GM12878 (cell line): Measurements from ENCODE around the gene BRAF. TPM values are rescaled to one million over a fixed set of nuclear protein-coding genes. Genes with fewer than 3 reads are reported as not detected.

ENCODE experiments used
- ATF7 ChIP-seq: fragments of 450-650 bp; IDR thresholded peaks from 2 replicates; pipeline ENCODE4 v1.6.1; 2016; ENCODE audit warnings: low read depth, mild to moderate bottlenecking
- BMI1 ChIP-seq: fragments of 450-650 bp; IDR thresholded peaks from 2 replicates; pipeline ENCODE4 v1.6.1; 2016; ENCODE audit warnings: mild to moderate bottlenecking, moderate library complexity, borderline replicate concordance
- CBFB ChIP-seq: IDR thresholded peaks from 2 replicates; pipeline ENCODE4 v1.6.1; 2016; ENCODE audit warnings: antibody characterized with exemption, low read depth
- CREM ChIP-seq: IDR thresholded peaks from 2 replicates; pipeline ENCODE4 v1.6.1; 2014; ENCODE audit warnings: antibody characterized with exemption, low read depth
- GATAD2B ChIP-seq: fragments of 450-650 bp; conservative IDR thresholded peaks from 2 replicates; pipeline ENCODE4 v1.6.1; 2017; ENCODE audit warnings: low read depth, mild to moderate bottlenecking, moderate library complexity
- HCFC1 ChIP-seq: fragments of 150-350 bp; IDR thresholded peaks from 2 replicates; pipeline ENCODE4 v1.6.1; 2014; ENCODE audit warnings: low read length
- HDGF ChIP-seq: fragments of 450-650 bp; IDR thresholded peaks from 2 replicates; pipeline ENCODE4 v1.6.1; 2016; ENCODE audit warnings: antibody characterized with exemption
- HSF1 ChIP-seq: fragments of 150-350 bp; IDR thresholded peaks from 2 replicates; pipeline ENCODE4 v1.6.1; 2014; ENCODE audit warnings: mild to moderate bottlenecking, low read depth, low read length
- IRF4 ChIP-seq: IDR thresholded peaks from 2 replicates; pipeline ENCODE4 v1.6.1; 2011; ENCODE audit warnings: low read depth, low read length
- JUNB ChIP-seq: IDR thresholded peaks from 2 replicates; pipeline ENCODE4 v1.6.1; 2016; ENCODE audit warnings: antibody characterized with exemption, mild to moderate bottlenecking
- KLF5 ChIP-seq: fragments of 450-650 bp; IDR thresholded peaks from 2 replicates; pipeline ENCODE4 v1.6.1; 2014; ENCODE audit warnings: mild to moderate bottlenecking; ENCODE audit not compliant: partially characterized antibody
- MEF2B ChIP-seq: fragments of 450-650 bp; IDR thresholded peaks from 2 replicates; pipeline ENCODE4 v1.6.1; 2018; ENCODE audit warnings: mild to moderate bottlenecking, moderate library complexity; ENCODE audit not compliant: partially characterized antibody, poor library complexity, severe bottlenecking
- NFXL1 ChIP-seq: fragments of 450-650 bp; IDR thresholded peaks from 2 replicates; pipeline ENCODE4 v1.6.1; 2017; ENCODE audit warnings: antibody characterized with exemption, mild to moderate bottlenecking, borderline replicate concordance
- PAX8 ChIP-seq: fragments of 450-650 bp; IDR thresholded peaks from 2 replicates; pipeline ENCODE4 v1.6.1; 2017; ENCODE audit warnings: mild to moderate bottlenecking, moderate library complexity
- PML ChIP-seq: IDR thresholded peaks from 2 replicates; pipeline ENCODE4 v1.6.1; 2012; ENCODE audit warnings: low read length, inconsistent platforms
- RAD21 ChIP-seq: IDR thresholded peaks from 2 replicates; pipeline ENCODE4 v1.6.1; 2011; ENCODE audit warnings: mild to moderate bottlenecking, low read depth, low read length, moderate library complexity; ENCODE audit not compliant: insufficient read depth
- RAD51 ChIP-seq: fragments of 450-650 bp; IDR thresholded peaks from 2 replicates; pipeline ENCODE4 v1.6.1; 2016; ENCODE audit warnings: moderate library complexity, mild to moderate bottlenecking, inconsistent platforms
- RUNX3 ChIP-seq: IDR thresholded peaks from 2 replicates; pipeline ENCODE4 v1.6.1; 2012; ENCODE audit warnings: low read length, inconsistent platforms
- SIN3A ChIP-seq: IDR thresholded peaks from 2 replicates; pipeline ENCODE4 v1.6.1; 2012; ENCODE audit warnings: low read depth, low read length, improper control_type of control experiment
- SMARCA5 ChIP-seq: fragments of 450-650 bp; IDR thresholded peaks from 2 replicates; pipeline ENCODE4 v1.6.1; 2017; ENCODE audit warnings: mild to moderate bottlenecking
- SREBF2 ChIP-seq: IDR thresholded peaks from 2 replicates; pipeline ENCODE4 v1.6.1; 2012; ENCODE audit warnings: mild to moderate bottlenecking, low read length
- ZBTB4 ChIP-seq: fragments of 450-650 bp; formaldehyde crosslinking; IDR thresholded peaks from 2 replicates; pipeline ENCODE4 v1.4.0; 2022; ENCODE audit warnings: mild to moderate bottlenecking, moderate library complexity
- ZNF207 ChIP-seq: fragments of 450-650 bp; IDR thresholded peaks from 2 replicates; pipeline ENCODE4 v1.6.1; 2014; ENCODE audit warnings: antibody characterized with exemption, mild to moderate bottlenecking, borderline replicate concordance
- ZNF24 ChIP-seq: fragments of 450-650 bp; IDR thresholded peaks from 2 replicates; pipeline ENCODE4 v1.6.1; 2017; ENCODE audit warnings: antibody characterized with exemption, mild to moderate bottlenecking
- polyA plus RNA-seq, 11 experiments: library from polyadenylated mRNA; depleted of rRNA in 4 of 11; unstranded in 6 of 11; stranded (reverse) in 5 of 11; fragments of >200 nt; fragmentation: Nextera tagmentation in 4 of 11; fragmentation: Illumina TruSeq in 1 of 11; extraction: Ambion mirVana in 4 of 11; extraction: Trizol in 1 of 11; gene quantifications; 1 replicate in 1 of 11; 2 replicates in 10 of 11; pipeline versions ENCODE4 v1.2.1 to v1.2.3, GENCODE V29; 2011 to 2016; ENCODE audit warnings: inconsistent platforms in 2 of 11, missing spikeins in 2 of 11, low read depth in 1 of 11
- total RNA-seq, 4 experiments: library from RNA; depleted of rRNA in 3 of 4; stranded (reverse); fragments of >200 nt in 3 of 4; fragmentation: Illumina TruSeq in 1 of 4; extraction: Trizol in 1 of 4; gene quantifications; 2 replicates each; pipeline versions ENCODE4 v1.2.1 to v1.2.3, GENCODE V29; 2013 to 2021
- TF ChIP-seq, protein P1 (sequence below): fragments of 450-650 bp; IDR thresholded peaks from 2 replicates; pipeline ENCODE4 v1.6.1; 2016; ENCODE audit warnings: mild to moderate bottlenecking
- TF ChIP-seq, protein P2 (sequence below): fragments of 450-650 bp; IDR thresholded peaks from 2 replicates; pipeline ENCODE4 v1.6.1; 2017; ENCODE audit warnings: low read depth, mild to moderate bottlenecking, moderate library complexity

Gene BRAF
- total and polyA plus RNA-seq, 10 of the 15 experiments (the other 5 are each of a cell fraction or from before 2014, with no cell fraction given): 2.6 to 31.0 (median 10.6) TPM

GRCh38 chr7:140924821-140925421, at the start of gene BRAF (continued):
- peak; percentile 67; the same call in 1 of the 2 replicates for TF ChIP-seq PAX8
- TF ChIP-seq HSF1: no peak
- TF ChIP-seq SIN3A: no peak
- peak; percentile 99 for TF ChIP-seq CREM
- no peak for TF ChIP-seq BMI1
- peak; percentile 47; the same call in 1 of the 2 replicates for TF ChIP-seq HDGF
- TF ChIP-seq GATAD2B: 0 out of 2 replicates have a peak, but pooled peaks have one; percentile 7
- TF ChIP-seq ZNF24: no peak
- TF ChIP-seq, protein P1, sequence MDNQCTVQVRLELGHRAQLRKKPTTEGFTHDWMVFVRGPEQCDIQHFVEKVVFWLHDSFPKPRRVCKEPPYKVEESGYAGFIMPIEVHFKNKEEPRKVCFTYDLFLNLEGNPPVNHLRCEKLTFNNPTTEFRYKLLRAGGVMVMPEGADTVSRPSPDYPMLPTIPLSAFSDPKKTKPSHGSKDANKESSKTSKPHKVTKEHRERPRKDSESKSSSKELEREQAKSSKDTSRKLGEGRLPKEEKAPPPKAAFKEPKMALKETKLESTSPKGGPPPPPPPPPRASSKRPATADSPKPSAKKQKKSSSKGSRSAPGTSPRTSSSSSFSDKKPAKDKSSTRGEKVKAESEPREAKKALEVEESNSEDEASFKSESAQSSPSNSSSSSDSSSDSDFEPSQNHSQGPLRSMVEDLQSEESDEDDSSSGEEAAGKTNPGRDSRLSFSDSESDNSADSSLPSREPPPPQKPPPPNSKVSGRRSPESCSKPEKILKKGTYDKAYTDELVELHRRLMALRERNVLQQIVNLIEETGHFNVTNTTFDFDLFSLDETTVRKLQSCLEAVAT: peak; percentile 57; the same call in 1 of the 2 replicates
- peak; percentile 98 for TF ChIP-seq ATF7
- 0 out of 2 replicates have a peak, but pooled peaks have one; percentile 43 for TF ChIP-seq PML
- TF ChIP-seq HCFC1: no peak
- TF ChIP-seq IRF4: no peak; the same call in 1 of the 2 replicates
- no peak for TF ChIP-seq NFXL1
- TF ChIP-seq, protein P2, sequence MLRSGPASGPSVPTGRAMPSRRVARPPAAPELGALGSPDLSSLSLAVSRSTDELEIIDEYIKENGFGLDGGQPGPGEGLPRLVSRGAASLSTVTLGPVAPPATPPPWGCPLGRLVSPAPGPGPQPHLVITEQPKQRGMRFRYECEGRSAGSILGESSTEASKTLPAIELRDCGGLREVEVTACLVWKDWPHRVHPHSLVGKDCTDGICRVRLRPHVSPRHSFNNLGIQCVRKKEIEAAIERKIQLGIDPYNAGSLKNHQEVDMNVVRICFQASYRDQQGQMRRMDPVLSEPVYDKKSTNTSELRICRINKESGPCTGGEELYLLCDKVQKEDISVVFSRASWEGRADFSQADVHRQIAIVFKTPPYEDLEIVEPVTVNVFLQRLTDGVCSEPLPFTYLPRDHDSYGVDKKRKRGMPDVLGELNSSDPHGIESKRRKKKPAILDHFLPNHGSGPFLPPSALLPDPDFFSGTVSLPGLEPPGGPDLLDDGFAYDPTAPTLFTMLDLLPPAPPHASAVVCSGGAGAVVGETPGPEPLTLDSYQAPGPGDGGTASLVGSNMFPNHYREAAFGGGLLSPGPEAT: peak; percentile 37; the same call in 1 of the 2 replicates
- TF ChIP-seq RUNX3: peak; percentile 64
- no peak for TF ChIP-seq RAD21
- 0 out of 2 replicates have a peak, but pooled peaks have one; percentile 12 for TF ChIP-seq SMARCA5
- no peak for TF ChIP-seq KLF5
- peak; percentile 8; the same call in 1 of the 2 replicates for TF ChIP-seq RAD51
- TF ChIP-seq CBFB: no peak
- TF ChIP-seq JUNB: no peak
- TF ChIP-seq SREBF2: no peak
- no peak for TF ChIP-seq ZBTB4 (CRISPR knock-in tag)
- no peak for TF ChIP-seq ZNF207
- no peak for TF ChIP-seq MEF2B
